Endodermal cell (in vitro differentiated cells): Measurements from ENCODE around the gene METTL23. TPM values are rescaled to one million over a fixed set of nuclear protein-coding genes. Genes with fewer than 3 reads are reported as not detected.
A peak's percentile ranks its signal among the peaks of the same experiment; 100 is the strongest.
"Not testable (repeated sequence)": the region's sequence is repeated elsewhere in the genome, so short reads cannot be mapped to it uniquely, and the experiment has no call there.

Source experiments
- DNase-seq: peaks from one replicate; pipeline ENCODE4 v3.0.0-alpha.2; 2017
- H3K27ac ChIP-seq: 2 replicates; pipeline ENCODE4 v1.5.1; 2013; ENCODE audit warnings: mild to moderate bottlenecking, low read depth, low read length, moderate library complexity
- H3K27me3 ChIP-seq: 2 replicates; pipeline ENCODE4 v1.6.1; 2013; ENCODE audit warnings: mild to moderate bottlenecking, low read length, moderate library complexity; ENCODE audit not compliant: insufficient read depth, control insufficient read depth, poor library complexity, severe bottlenecking
- H3K36me3 ChIP-seq: 2 replicates; pipeline ENCODE4 v1.7.0; 2013; ENCODE audit warnings: mild to moderate bottlenecking, low read length, moderate library complexity; ENCODE audit not compliant: control insufficient read depth, insufficient read depth
- H3K4me1 ChIP-seq: one replicate; pipeline ENCODE4 v1.7.0; 2013; ENCODE audit warnings: low read length; ENCODE audit not compliant: control insufficient read depth, insufficient read depth
- H3K4me3 ChIP-seq: 2 replicates; pipeline ENCODE4 v1.5.1; 2013; ENCODE audit warnings: mild to moderate bottlenecking, low read length, moderate library complexity
- H3K9ac ChIP-seq: 2 replicates; pipeline ENCODE4 v1.6.1; 2013; ENCODE audit warnings: mild to moderate bottlenecking, low read length, moderate library complexity; ENCODE audit not compliant: poor library complexity, severe bottlenecking; ENCODE audit errors: extremely low read depth
- H3K9me3 ChIP-seq: 2 replicates; pipeline ENCODE4 v1.6.1; 2013; ENCODE audit warnings: mild to moderate bottlenecking, low read length, moderate library complexity; ENCODE audit not compliant: control insufficient read depth
- H3K27ac Mint-ChIP-seq: 2 replicates; pipeline ENCODE4 v1.8.0; 2020; ENCODE audit warnings: mixed read lengths
- H3K27me3 Mint-ChIP-seq: 2 replicates; pipeline ENCODE4 v1.8.0; 2021; ENCODE audit warnings: mild to moderate bottlenecking, mixed read lengths; ENCODE audit not compliant: insufficient read depth
- H3K36me3 Mint-ChIP-seq: 2 replicates; pipeline ENCODE4 v1.8.0; 2020; ENCODE audit warnings: low read depth, mixed read lengths
- H3K4me1 Mint-ChIP-seq: 2 replicates; pipeline ENCODE4 v1.8.0; 2020; ENCODE audit warnings: mixed read lengths
- H3K4me3 Mint-ChIP-seq: 2 replicates; pipeline ENCODE4 v1.8.0; 2020; ENCODE audit warnings: mild to moderate bottlenecking, moderate library complexity, mixed read lengths
- H3K9me3 Mint-ChIP-seq: 2 replicates; pipeline ENCODE4 v1.8.0; 2020; ENCODE audit warnings: mild to moderate bottlenecking, mixed read lengths
- WGBS, 2 experiments: methylation state at CpG; one replicate each; pipeline versions ENCODE4 v1.1.5 to v1.1.7; 2013; ENCODE audit warnings: missing lambda C conversion rate in 2 of 2, mixed read lengths in 1 of 2; ENCODE audit not compliant: insufficient coverage in 1 of 2, insufficient read length in 1 of 2; 5-methylcytosine and 5-hydroxymethylcytosine counted together
- total RNA-seq, 2 donors: library from RNA; stranded (reverse); fragmentation: NEBNext Ultra II Directional in 1 of 2; extraction: Animal tissue kit (Norgen Biotek cat#: 25700) in 1 of 2; gene quantifications; 2 replicates in 1 of 2; 3 replicates in 1 of 2; pipeline ENCODE4 v1.2.1, GENCODE V29; 2021
- TF ChIP-seq, protein P1 (sequence below): fragments of 200-600 bp; sonication (generic); conservative IDR thresholded peaks from 2 replicates; pipeline ENCODE4 v1.5.0; 2021; ENCODE audit warnings: antibody characterized with exemption, mild to moderate bottlenecking

METTL23 gene
- total RNA-seq, 2 donors from 2014 or later = 31.3 to 39.9 TPM

DNA sequence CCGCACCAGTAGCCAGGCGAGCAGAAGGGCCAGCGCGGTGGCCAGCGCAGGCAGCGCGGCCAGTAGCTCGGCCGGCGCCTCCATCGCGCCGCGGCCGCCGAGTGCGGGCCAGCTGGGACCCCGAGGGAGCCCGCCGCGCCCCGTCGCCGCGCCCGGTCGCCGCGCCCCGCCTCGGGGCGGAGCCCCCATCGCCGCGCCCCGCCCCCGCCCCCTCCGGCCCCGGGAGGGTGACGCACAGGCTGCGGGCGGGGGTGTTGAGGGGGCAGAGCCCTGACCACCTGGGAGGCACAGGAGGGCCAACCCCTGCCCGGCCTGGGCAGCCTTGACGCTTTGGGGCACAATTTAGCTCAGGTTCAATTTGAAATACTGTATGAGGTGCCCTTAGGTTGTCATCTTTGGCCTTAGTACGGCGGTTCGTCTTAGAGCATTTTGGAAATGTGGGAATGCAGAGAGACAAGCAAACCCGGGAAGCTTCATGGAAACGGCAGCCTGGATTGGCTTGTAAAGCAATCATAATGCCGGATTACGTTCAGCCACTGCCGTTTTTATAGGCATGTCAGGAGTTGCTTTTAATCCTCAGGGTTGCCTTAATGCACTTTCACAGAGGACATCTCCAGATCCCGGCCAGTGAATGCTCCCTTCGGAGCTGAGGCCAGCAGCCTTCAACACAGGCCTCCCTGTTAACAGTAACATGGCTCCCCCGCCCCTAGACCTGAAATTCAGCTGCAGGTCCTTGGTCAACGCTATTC, 15.6 kb upstream of the METTL23 start, which contains the start of gene MXRA7:
MXRA7 (minus strand) TSS at position 103 of the 749 bp plus-strand sequence; CDS start at position 84, 19 bp downstream.
- H3K9ac ChIP-seq = peak within 1 kb of the TSS; percentile 64
- H3K9me3 ChIP-seq = no peaks in the 10 kb centered on the region
- peak within 1 kb of the TSS; percentile 41 for H3K27ac ChIP-seq
- H3K4me3 ChIP-seq = peak within 1 kb of the TSS; percentile 92
- whole genome bisulfite sequencing, 2 experiments = 12 to 30% methylated on average over 10 to 49 of the region's 56 CpGs
- peaks cover 19% of the 10 kb centered on the region for H3K4me1 ChIP-seq
- Mint-ChIP-seq H3K9me3 (no peaks in the 10 kb centered on the region), H3K36me3 (peaks cover 7% of the 10 kb centered on the region), H3K4me3 (peak within 1 kb of the TSS; percentile 70), H3K27ac (peak within 1 kb of the TSS; percentile 92), H3K27me3 (peaks cover 7% of the 10 kb centered on the region), H3K4me1 (peaks cover 31% of the 10 kb centered on the region)
- TF ChIP-seq, protein P1, sequence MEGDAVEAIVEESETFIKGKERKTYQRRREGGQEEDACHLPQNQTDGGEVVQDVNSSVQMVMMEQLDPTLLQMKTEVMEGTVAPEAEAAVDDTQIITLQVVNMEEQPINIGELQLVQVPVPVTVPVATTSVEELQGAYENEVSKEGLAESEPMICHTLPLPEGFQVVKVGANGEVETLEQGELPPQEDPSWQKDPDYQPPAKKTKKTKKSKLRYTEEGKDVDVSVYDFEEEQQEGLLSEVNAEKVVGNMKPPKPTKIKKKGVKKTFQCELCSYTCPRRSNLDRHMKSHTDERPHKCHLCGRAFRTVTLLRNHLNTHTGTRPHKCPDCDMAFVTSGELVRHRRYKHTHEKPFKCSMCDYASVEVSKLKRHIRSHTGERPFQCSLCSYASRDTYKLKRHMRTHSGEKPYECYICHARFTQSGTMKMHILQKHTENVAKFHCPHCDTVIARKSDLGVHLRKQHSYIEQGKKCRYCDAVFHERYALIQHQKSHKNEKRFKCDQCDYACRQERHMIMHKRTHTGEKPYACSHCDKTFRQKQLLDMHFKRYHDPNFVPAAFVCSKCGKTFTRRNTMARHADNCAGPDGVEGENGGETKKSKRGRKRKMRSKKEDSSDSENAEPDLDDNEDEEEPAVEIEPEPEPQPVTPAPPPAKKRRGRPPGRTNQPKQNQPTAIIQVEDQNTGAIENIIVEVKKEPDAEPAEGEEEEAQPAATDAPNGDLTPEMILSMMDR = no peak
- H3K27me3 ChIP-seq = no peaks in the 10 kb centered on the region
- H3K36me3 ChIP-seq = peaks cover 26% of the 10 kb centered on the region
- peak; percentile 94 for DNase-seq

DNA sequence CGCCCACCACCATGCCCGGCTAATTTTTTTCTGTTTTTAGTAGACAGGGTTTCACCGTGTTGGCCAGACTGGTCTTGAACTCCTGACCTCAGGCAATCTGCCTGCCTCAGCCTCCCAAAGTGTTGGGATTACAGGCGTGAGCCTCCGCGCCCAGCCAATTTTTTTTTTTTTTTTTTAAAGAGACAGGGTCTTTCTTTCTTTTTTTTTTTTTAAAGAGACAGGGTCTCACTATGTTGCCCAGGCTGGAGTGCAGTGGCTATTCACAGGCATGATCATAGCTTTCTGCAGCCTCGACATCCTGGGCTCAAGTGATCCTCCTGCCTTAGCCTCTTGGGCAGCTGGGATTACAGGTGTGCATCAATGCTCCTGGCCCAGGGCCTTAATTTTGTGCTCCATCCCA, 14.3 kb upstream of the METTL23 start:
- H3K9me3 ChIP-seq, H3K27me3 ChIP-seq, H3K4me3 ChIP-seq, H3K4me3 Mint-ChIP-seq, H3K9ac ChIP-seq, H3K27me3 Mint-ChIP-seq, DNase-seq, H3K27ac Mint-ChIP-seq, H3K27ac ChIP-seq, H3K9me3 Mint-ChIP-seq: not testable (repeated sequence)
- Histone ChIP-seq H3K4me1 (peaks cover 19% of the 10 kb centered on the region), H3K36me3 (peaks cover 37% of the 10 kb centered on the region)
- Mint-ChIP-seq H3K4me1 (peaks cover 31% of the 10 kb centered on the region), H3K36me3 (peaks cover 18% of the 10 kb centered on the region)
- whole genome bisulfite sequencing, 2 experiments = 82 to 93% methylated on average over 2 to 7 of the region's 7 CpGs

DNA sequence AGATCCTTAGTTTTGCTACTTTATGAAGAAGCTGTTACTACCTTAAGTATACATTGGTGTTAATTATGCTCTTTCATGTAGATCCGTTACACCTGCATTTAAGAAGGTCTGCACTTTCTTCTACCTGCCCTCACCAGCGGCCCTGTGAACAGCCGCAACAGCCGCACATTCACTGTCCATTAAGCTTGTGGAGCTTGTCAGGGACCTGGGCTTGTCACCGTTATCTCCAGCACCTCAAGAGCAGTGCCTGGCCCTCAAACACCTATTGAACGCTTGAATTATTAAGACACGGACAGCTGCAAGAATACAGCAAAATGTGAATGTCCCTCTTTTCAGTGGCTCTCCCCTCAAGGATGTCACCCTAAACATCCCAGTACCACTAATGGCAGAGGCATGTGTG, 12.9 kb upstream of the METTL23 start:
- Mint-ChIP-seq H3K9me3 (no peaks in the 10 kb centered on the region), H3K4me1 (peaks cover 19% of the 10 kb centered on the region), H3K36me3 (peaks cover 27% of the 10 kb centered on the region), H3K27ac (no peak overlapping the region), H3K27me3 (peaks cover 5% of the 10 kb centered on the region), H3K4me3 (no peak overlapping the region)
- TF ChIP-seq, protein P1 = no peak
- DNase-seq = no peak
- 93 to 94% methylated on average over 7 of the region's 7 CpGs for WGBS, 2 experiments
- Histone ChIP-seq H3K36me3 (peaks cover 49% of the 10 kb centered on the region), H3K4me1 (peaks cover 15% of the 10 kb centered on the region), H3K27me3 (no peaks in the 10 kb centered on the region), H3K9me3 (no peaks in the 10 kb centered on the region), H3K27ac (no peak overlapping the region), H3K4me3 (no peak overlapping the region), H3K9ac (no peak overlapping the region)
